Measurements from ENCODE around the gene CDK9. TPM values are rescaled to one million over a fixed set of nuclear protein-coding genes. Genes with fewer than 3 reads are reported as not detected.

CDK9 gene
- polyA plus RNA-seq, 1 donor (not counting 4 experiments of a cell fraction or from before 2014, with no cell fraction given): 47.8 TPM

GRCh38 chr9:127793093-127793708, 7.4 kb downstream of the CDK9 start:
- dilution Hi-C loops (cut with MboI; ENCODE audit: extremely low pct_ligation_motif_present, low sequenced_read_pairs): no loop called here
- Histone ChIP-seq H3K4me1 (ENCODE audit: control insufficient read depth, extremely low read depth, insufficient read depth, low read length) (no peaks in the 10 kb centered on the region), H3K27ac (ENCODE audit: control insufficient read depth, insufficient read depth, low read length) (no peak overlapping the region)

DNA sequence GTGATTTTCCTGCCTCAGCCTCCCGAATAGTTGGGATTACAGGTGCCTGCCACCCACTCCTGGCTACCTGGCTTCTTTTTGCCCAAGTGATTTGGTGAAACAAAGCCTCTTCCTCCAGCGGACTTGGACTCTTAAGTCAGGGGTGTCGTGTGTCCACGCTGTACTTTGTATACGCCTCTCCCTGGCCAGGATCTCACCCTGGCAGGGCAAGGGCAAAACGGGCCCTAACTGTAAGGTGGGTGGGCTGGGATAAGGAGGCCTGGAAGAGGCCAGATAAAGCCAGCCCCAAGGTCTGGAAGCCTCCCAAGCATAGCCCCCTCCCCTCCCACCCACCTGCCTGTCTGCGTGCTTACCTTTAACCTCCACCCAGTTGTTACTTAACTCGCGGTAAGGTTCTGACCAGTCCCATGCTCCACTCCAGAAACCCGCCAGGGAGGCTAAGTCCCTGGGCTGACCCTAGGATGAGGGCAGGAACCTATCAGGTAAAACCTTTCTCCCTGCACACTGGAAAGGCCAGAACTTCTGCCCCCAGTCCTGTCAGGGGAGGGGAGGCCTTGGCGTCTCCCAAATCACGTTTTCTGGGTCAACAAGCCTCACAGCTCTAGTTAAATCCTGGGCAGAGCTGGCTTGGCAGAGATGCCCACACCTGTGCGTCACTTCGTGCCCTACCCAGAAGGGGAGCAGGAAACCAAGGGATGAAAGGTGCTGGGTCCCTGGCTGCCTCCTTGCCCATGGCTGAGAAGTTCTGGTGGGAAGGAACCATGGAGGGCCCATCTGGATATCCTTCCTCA, 8.4 kb downstream of the CDK9 start:
- no peak for FAIRE-seq
- no peak for DNase-seq (ENCODE audit: low read depth, low spot score)
- Histone ChIP-seq H3K4me1 (ENCODE audit: control insufficient read depth, extremely low read depth, insufficient read depth, low read length) (no peaks in the 10 kb centered on the region), H3K27me3 (ENCODE audit: control insufficient read depth, extremely low read depth, insufficient read depth, low read length) (no peaks in the 10 kb centered on the region), H4K20me1 (ENCODE audit: control insufficient read depth, extremely low read depth, insufficient read depth, low read length) (peaks cover 4% of the 10 kb centered on the region), H3K4me2 (ENCODE audit: control insufficient read depth, extremely low read depth, insufficient read depth, low read depth, low read length) (no peak overlapping the region), H3K9ac (ENCODE audit: control insufficient read depth, extremely low read depth, insufficient read depth, low read length) (no peak overlapping the region), H3K4me3 (ENCODE audit: control insufficient read depth in 2 of 3, extremely low read depth in 1 of 3, insufficient read depth in 2 of 3, low read depth in 1 of 3, low read length in 3 of 3) (no peak overlapping the region), H3K9me1 (ENCODE audit: control insufficient read depth, extremely low read depth, insufficient read depth, low read length) (no peaks in the 10 kb centered on the region), H3K79me2 (ENCODE audit: control insufficient read depth, insufficient read depth, low read length) (peaks cover 18% of the 10 kb centered on the region), H3K36me3 (ENCODE audit: control insufficient read depth in 2 of 2, extremely low read depth in 1 of 2, insufficient read depth in 2 of 2, low read length in 2 of 2) (peaks cover 24 to 29% of the 10 kb centered on the region in 2 experiments), H3K27ac (ENCODE audit: control insufficient read depth, insufficient read depth, low read length) (no peak overlapping the region), H3K9me3 (ENCODE audit: control insufficient read depth, low read depth, low read length) (no peaks in the 10 kb centered on the region), H2AFZ (ENCODE audit: control insufficient read depth, low read length) (no peak overlapping the region)
- dilution Hi-C loops (cut with MboI; ENCODE audit: extremely low pct_ligation_motif_present, low sequenced_read_pairs): no loop called here
- TF ChIP-seq EZH2 (IDR thresholded peaks at IDR 0.05; ENCODE audit: low read length) (no peak), CTCF (optimal IDR thresholded peaks at IDR 0.05 in 1 of 3, IDR thresholded peaks at IDR 0.05 in 1 of 3, conservative IDR thresholded peaks at IDR 0.05 in 1 of 3; ENCODE audit: extremely low read depth in 1 of 3, insufficient read depth in 2 of 3, low read length in 3 of 3) (no peak)

More at GRCh38 chr9:127793093-127793708, 7.4 kb downstream of the CDK9 start:
- H3K4me3 ChIP-seq (ENCODE audit: control insufficient read depth in 2 of 3, extremely low read depth in 1 of 3, insufficient read depth in 2 of 3, low read depth in 1 of 3, low read length in 3 of 3): no peak overlapping the region
- peaks cover 28% of the 10 kb centered on the region for H3K79me2 ChIP-seq (ENCODE audit: control insufficient read depth, insufficient read depth, low read length)
- DNase-seq (ENCODE audit: low read depth, low spot score): no peak
- FAIRE-seq: no peak
- H3K9me1 ChIP-seq (ENCODE audit: control insufficient read depth, extremely low read depth, insufficient read depth, low read length): no peaks in the 10 kb centered on the region
- peaks cover 12% of the 10 kb centered on the region for H4K20me1 ChIP-seq (ENCODE audit: control insufficient read depth, extremely low read depth, insufficient read depth, low read length)
- H3K9ac ChIP-seq (ENCODE audit: control insufficient read depth, extremely low read depth, insufficient read depth, low read length): no peak overlapping the region
- H2AFZ ChIP-seq (ENCODE audit: control insufficient read depth, low read length): no peak overlapping the region
- no peak for TF ChIP-seq EZH2 (IDR thresholded peaks at IDR 0.05; ENCODE audit: low read length)
- TF ChIP-seq CTCF (optimal IDR thresholded peaks at IDR 0.05 in 1 of 3, IDR thresholded peaks at IDR 0.05 in 1 of 3, conservative IDR thresholded peaks at IDR 0.05 in 1 of 3; ENCODE audit: extremely low read depth in 1 of 3, insufficient read depth in 2 of 3, low read length in 3 of 3): no peak
- peaks cover 34 to 37% of the 10 kb centered on the region in 2 experiments for H3K36me3 ChIP-seq (ENCODE audit: control insufficient read depth in 2 of 2, extremely low read depth in 1 of 2, insufficient read depth in 2 of 2, low read length in 2 of 2)
- no peak overlapping the region for H3K4me2 ChIP-seq (ENCODE audit: control insufficient read depth, extremely low read depth, insufficient read depth, low read depth, low read length)
- no peaks in the 10 kb centered on the region for H3K27me3 ChIP-seq (ENCODE audit: control insufficient read depth, extremely low read depth, insufficient read depth, low read length)
- no peaks in the 10 kb centered on the region for H3K9me3 ChIP-seq (ENCODE audit: control insufficient read depth, low read depth, low read length)
